Natural killer cell treated with Interleukin-12 subunit alpha and Interleukin-12 subunit beta and Interleukin-15 and Interleukin-18, amount 100 ng/mL, for 72 hours (primary cell): ENCODE results near the gene GRIA3. TPM values are rescaled to one million over a fixed set of nuclear protein-coding genes. Genes with fewer than 3 reads are reported as not detected.
A peak's percentile ranks its signal among the peaks of the same experiment; 100 is the strongest.

Source experiments
- ATAC-seq, 2 donors: fragments of 150-1000 bp; cut with Tn5 transposase in 1 of 2; sonication (Bioruptor Pico), chemical (Tn5 transposase) in 1 of 2; 2 replicates each; pipeline ENCODE4 v1.10.0; 2021
- DNase-seq: peaks from one replicate; pipeline ENCODE4 v3.0.0; 2022; ENCODE audit warnings: low spot score
- H3K27ac Mint-ChIP-seq, 2 donors: 1 replicate in 1 of 2; 2 replicates in 1 of 2; pipeline ENCODE4 v1.8.0; 2022; ENCODE audit warnings: mixed read lengths in 2 of 2, mild to moderate bottlenecking in 1 of 2, moderate library complexity in 1 of 2
- H3K27me3 Mint-ChIP-seq, 2 donors: 1 replicate in 1 of 2; 2 replicates in 1 of 2; pipeline ENCODE4 v1.8.0; 2022; ENCODE audit warnings: mixed read lengths in 2 of 2
- H3K36me3 Mint-ChIP-seq: one replicate; pipeline ENCODE4 v1.8.0; 2022; ENCODE audit warnings: mixed read lengths
- H3K4me1 Mint-ChIP-seq, 2 donors: 1 replicate in 1 of 2; 2 replicates in 1 of 2; pipeline ENCODE4 v1.8.0; 2022; ENCODE audit warnings: low read depth in 2 of 2, mixed read lengths in 2 of 2, mild to moderate bottlenecking in 1 of 2
- H3K4me3 Mint-ChIP-seq: one replicate; pipeline ENCODE4 v1.8.0; 2022; ENCODE audit warnings: mixed read lengths
- H3K9me3 Mint-ChIP-seq: 2 replicates; pipeline ENCODE4 v1.8.0; 2022; ENCODE audit warnings: mixed read lengths
- total RNA-seq, 2 donors: library from RNA; stranded (reverse); gene quantifications; one replicate each; pipeline ENCODE4 v1.2.3, GENCODE V29; 2022

The GRIA3 gene
- total RNA-seq, 2 donors from 2014 or later: not detected

- Mint-ChIP-seq H3K27me3 (peaks cover 0 to under 1% of the 10 kb centered on the region in 2 donors), H3K9me3 (no peaks in the 10 kb centered on the region), H3K4me1 (no peaks in the 10 kb centered on the region), H3K27ac (no peak overlapping the region), H3K36me3 (no peaks in the 10 kb centered on the region), H3K4me3 (no peak overlapping the region)
- ATAC-seq (peak in 1 of 2 donors; percentile 20), DNase-seq (no peak)
Measured at GRCh38 chrX:123175366-123176122, 8.5 kb upstream of the GRIA3 start.

- Mint-ChIP-seq H3K27me3 (peaks cover 27 to 40% of the 10 kb centered on the region in 2 donors), H3K9me3 (peaks cover 3% of the 10 kb centered on the region), H3K27ac (no peak overlapping the region), H3K4me3 (no peak overlapping the region), H3K36me3 (no peaks in the 10 kb centered on the region), H3K4me1 (peaks cover 0 to 3% of the 10 kb centered on the region in 2 donors)
- DNase-seq (no peak), ATAC-seq (no peak)
Measured at GRCh38 chrX:123181233-123181914, 2.7 kb upstream of the GRIA3 start.

- ATAC-seq (no peak), DNase-seq (no peak)
- Mint-ChIP-seq H3K4me1 (peaks cover 0 to 3% of the 10 kb centered on the region in 2 donors), H3K27me3 (peaks cover 30 to 52% of the 10 kb centered on the region in 2 donors), H3K9me3 (peaks cover 3% of the 10 kb centered on the region), H3K36me3 (no peaks in the 10 kb centered on the region), H3K4me3 (no peak overlapping the region), H3K27ac (no peak overlapping the region)
Measured at GRCh38 chrX:123184866-123185276, 793 bp downstream of the GRIA3 start.

DNA sequence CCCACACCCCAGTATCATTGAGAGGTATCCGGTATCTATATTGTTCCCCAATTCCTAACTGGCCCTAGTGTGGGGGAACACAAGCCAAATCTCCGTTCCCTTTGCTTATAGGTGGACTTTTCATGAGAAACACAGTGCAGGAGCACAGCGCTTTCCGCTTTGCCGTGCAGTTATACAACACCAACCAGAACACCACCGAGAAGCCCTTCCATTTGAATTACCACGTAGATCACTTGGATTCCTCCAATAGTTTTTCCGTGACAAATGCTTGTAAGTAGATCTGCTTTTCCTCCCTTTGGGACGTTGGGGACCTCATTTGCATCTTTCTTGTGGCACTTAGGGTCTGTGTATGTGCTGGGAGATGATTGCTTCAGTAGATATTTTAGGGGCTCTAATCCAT is 1.6 kb downstream of the GRIA3 start:
- H3K27ac Mint-ChIP-seq: no peak overlapping the region
- peaks cover 0 to 3% of the 10 kb centered on the region in 2 donors for H3K4me1 Mint-ChIP-seq
- H3K9me3 Mint-ChIP-seq: peaks cover 1% of the 10 kb centered on the region
- H3K36me3 Mint-ChIP-seq: no peaks in the 10 kb centered on the region
- no peak overlapping the region for H3K4me3 Mint-ChIP-seq
- no peak for ATAC-seq
- peaks cover 30 to 50% of the 10 kb centered on the region in 2 donors for H3K27me3 Mint-ChIP-seq
- no peak for DNase-seq

- peaks cover 0 to 3% of the 10 kb centered on the region in 2 donors for H3K4me1 Mint-ChIP-seq
- H3K36me3 Mint-ChIP-seq: no peaks in the 10 kb centered on the region
- no peak overlapping the region for H3K27ac Mint-ChIP-seq
- H3K9me3 Mint-ChIP-seq: no peaks in the 10 kb centered on the region
- peaks cover 30 to 45% of the 10 kb centered on the region in 2 donors for H3K27me3 Mint-ChIP-seq
- DNase-seq (no peak), ATAC-seq (no peak)
- no peak overlapping the region for H3K4me3 Mint-ChIP-seq
Measured at GRCh38 chrX:123186801-123187200, 2.7 kb downstream of the GRIA3 start.

DNA sequence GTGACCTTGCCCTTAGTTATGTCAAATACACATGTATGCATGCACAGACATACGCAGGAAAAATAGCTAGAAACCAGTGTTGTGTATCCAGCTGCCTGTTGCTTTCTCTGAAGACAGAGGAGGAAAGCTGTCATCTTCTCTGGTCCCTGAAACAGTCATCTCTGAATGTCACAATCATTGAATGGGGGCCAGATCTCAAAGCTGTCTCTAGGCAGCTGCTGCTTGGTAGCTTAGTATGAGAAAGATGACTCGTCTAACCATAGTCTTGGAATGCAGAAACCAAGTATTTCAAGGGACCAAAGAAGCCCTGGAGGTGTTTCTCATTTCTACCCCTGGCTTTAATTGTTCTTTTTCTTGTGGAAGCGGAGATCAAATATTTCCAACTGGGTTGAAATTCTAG is 4.0 kb downstream of the GRIA3 start:
- H3K9me3 Mint-ChIP-seq: no peaks in the 10 kb centered on the region
- H3K36me3 Mint-ChIP-seq: no peaks in the 10 kb centered on the region
- no peak for DNase-seq
- ATAC-seq: no peak
- no peak overlapping the region for H3K4me3 Mint-ChIP-seq
- H3K27ac Mint-ChIP-seq: no peak overlapping the region
- H3K4me1 Mint-ChIP-seq: peaks cover 0 to 3% of the 10 kb centered on the region in 2 donors
- peaks cover 23 to 36% of the 10 kb centered on the region in 2 donors for H3K27me3 Mint-ChIP-seq

DNA sequence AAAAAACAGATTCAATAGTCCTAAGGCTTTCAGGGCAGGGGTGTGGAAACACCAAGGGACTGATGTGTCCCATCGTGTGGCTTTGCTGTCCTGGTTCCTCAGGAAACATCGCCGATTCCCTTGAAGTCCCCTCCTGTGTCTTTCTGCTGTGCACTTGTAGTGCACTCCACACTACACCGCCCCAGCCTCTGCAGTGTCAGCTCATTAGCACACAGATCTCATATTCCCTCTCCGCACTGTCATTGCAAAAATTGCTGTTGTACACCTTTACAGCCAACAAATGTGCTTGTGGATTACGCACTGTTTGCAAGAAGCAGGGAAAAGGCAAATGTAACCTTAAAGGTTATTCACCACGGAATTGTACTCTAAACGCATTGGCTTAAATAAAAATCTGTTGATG is 5.3 kb downstream of the GRIA3 start:
- DNase-seq: no peak
- Mint-ChIP-seq H3K36me3 (no peaks in the 10 kb centered on the region), H3K4me3 (no peak overlapping the region), H3K27ac (no peak overlapping the region), H3K4me1 (no peaks in the 10 kb centered on the region), H3K27me3 (peaks cover 13 to 23% of the 10 kb centered on the region in 2 donors), H3K9me3 (no peaks in the 10 kb centered on the region)
- no peak for ATAC-seq

DNA sequence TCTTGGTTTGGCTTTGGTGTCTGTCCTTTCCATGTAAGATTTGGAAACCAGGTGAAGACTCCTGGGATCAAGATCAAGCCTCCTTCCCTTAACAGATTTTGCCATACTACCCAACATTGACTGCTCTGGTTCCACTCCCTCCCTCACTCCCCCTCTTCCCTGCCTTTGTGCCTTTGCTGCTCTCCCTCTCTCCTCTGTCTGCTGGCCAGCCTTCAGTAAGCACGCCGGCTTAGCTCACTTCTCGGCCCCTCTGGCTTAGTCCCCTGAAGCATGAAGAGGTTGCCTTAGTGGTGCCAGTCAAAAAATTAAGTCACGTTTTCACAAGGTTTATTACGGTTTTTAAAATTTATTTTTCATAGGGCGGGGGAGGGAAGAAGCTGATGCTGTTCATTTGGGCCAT is 6.0 kb downstream of the GRIA3 start:
- Mint-ChIP-seq H3K27ac (no peak overlapping the region), H3K4me3 (no peak overlapping the region), H3K36me3 (no peaks in the 10 kb centered on the region), H3K9me3 (no peaks in the 10 kb centered on the region), H3K27me3 (peaks cover 13 to 23% of the 10 kb centered on the region in 2 donors), H3K4me1 (no peaks in the 10 kb centered on the region)
- no peak for DNase-seq
- no peak for ATAC-seq

DNA sequence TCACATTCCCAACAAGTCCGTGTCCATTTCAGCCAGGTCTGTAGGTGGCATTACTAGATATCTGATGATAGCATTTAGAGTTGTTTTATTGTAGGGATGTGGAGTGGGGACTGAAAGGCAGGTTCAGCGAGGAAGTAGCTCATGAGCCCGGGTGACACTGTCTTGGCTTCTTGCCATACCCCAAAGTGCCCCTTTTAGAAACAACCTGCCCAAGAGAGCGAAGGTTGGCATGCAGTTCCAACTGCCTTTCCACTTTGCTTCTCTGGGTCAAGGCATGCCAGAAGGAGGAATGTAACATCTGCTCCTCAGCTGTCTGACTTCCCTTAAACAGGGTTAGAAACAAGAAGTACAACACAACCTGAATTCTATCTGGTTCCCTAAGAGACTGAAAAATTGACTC is 9.0 kb downstream of the GRIA3 start:
- H3K36me3 Mint-ChIP-seq: no peaks in the 10 kb centered on the region
- ATAC-seq (no peak), DNase-seq (no peak)
- no peaks in the 10 kb centered on the region for H3K9me3 Mint-ChIP-seq
- H3K4me1 Mint-ChIP-seq: no peaks in the 10 kb centered on the region
- peaks cover 0 to 11% of the 10 kb centered on the region in 2 donors for H3K27me3 Mint-ChIP-seq
- H3K27ac Mint-ChIP-seq: no peak overlapping the region
- H3K4me3 Mint-ChIP-seq: no peak overlapping the region

GRCh38 chrX:123199338-123199737 is 15.3 kb downstream of the GRIA3 start:
- Mint-ChIP-seq H3K27me3 (peaks cover 0 to 4% of the 10 kb centered on the region in 2 donors), H3K27ac (no peak overlapping the region), H3K4me1 (no peaks in the 10 kb centered on the region), H3K4me3 (no peak overlapping the region), H3K36me3 (no peaks in the 10 kb centered on the region), H3K9me3 (no peaks in the 10 kb centered on the region)
- no peak for DNase-seq
- ATAC-seq: no peak

DNA sequence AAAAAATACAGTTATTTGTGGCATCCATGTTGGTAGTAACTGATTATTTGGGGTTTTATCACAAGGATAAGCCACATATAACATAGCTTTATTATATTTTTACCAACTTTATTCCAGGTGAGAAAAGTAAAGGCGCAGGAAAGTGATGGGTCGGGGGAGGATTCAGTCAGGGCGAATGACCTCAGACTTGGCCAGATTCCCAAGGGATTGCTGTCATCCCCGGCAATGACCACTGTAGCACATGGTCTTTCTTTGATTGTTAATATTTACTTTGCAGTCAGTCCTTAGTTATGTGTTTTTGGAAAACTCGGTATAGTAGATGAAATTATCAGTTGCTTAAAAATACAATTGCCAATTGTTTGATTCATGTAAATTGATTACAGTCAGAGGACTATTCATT is 17.6 kb downstream of the GRIA3 start:
- Mint-ChIP-seq H3K36me3 (no peaks in the 10 kb centered on the region), H3K27ac (no peak overlapping the region), H3K27me3 (peaks cover 0 to 2% of the 10 kb centered on the region in 2 donors), H3K9me3 (no peaks in the 10 kb centered on the region), H3K4me1 (no peaks in the 10 kb centered on the region), H3K4me3 (no peak overlapping the region)
- DNase-seq (no peak), ATAC-seq (no peak)

GRCh38 chrX:123202523-123202922 is 18.4 kb downstream of the GRIA3 start:
- no peak overlapping the region for H3K27ac Mint-ChIP-seq
- no peak overlapping the region for H3K4me3 Mint-ChIP-seq
- H3K4me1 Mint-ChIP-seq: no peaks in the 10 kb centered on the region
- no peaks in the 10 kb centered on the region for H3K9me3 Mint-ChIP-seq
- no peaks in the 10 kb centered on the region for H3K36me3 Mint-ChIP-seq
- ATAC-seq (no peak), DNase-seq (no peak)
- peaks cover 0 to 2% of the 10 kb centered on the region in 2 donors for H3K27me3 Mint-ChIP-seq

DNA sequence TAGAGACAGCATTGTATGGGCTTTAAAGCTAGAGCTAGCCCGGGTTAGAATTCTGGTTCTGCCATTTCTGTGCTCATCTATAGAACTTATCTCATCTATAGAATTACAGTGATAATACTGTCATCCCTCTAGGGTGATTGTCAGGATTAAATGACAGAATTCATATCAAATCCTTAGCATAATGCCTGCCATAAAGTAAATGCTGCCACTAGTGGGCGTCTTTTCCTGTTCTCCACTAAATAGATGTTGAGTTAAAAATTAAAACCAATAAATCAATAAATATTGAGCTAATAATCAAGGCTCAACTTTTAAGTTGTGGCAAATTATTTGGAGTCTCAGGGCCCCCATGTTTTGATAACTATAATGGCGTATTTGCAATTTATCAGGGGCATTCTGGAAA is 19.7 kb downstream of the GRIA3 start:
- H3K4me1 Mint-ChIP-seq: no peaks in the 10 kb centered on the region
- no peak overlapping the region for H3K4me3 Mint-ChIP-seq
- H3K9me3 Mint-ChIP-seq: no peaks in the 10 kb centered on the region
- H3K27ac Mint-ChIP-seq: no peak overlapping the region
- ATAC-seq (no peak), DNase-seq (no peak)
- no peaks in the 10 kb centered on the region for H3K27me3 Mint-ChIP-seq
- H3K36me3 Mint-ChIP-seq: no peaks in the 10 kb centered on the region

- no peak overlapping the region for H3K27ac Mint-ChIP-seq
- ATAC-seq (no peak), DNase-seq (no peak)
- H3K27me3 Mint-ChIP-seq: peaks cover 0 to 4% of the 10 kb centered on the region in 2 donors
- H3K4me3 Mint-ChIP-seq: no peak overlapping the region
- no peaks in the 10 kb centered on the region for H3K9me3 Mint-ChIP-seq
- no peaks in the 10 kb centered on the region for H3K36me3 Mint-ChIP-seq
- H3K4me1 Mint-ChIP-seq: no peaks in the 10 kb centered on the region
Measured at GRCh38 chrX:123206176-123206575, 22.1 kb downstream of the GRIA3 start.
